HCT116 (cell line): ENCODE measurements around the gene PER2. TPM values are rescaled to one million over a fixed set of nuclear protein-coding genes. Genes with fewer than 3 reads are reported as not detected.
"Not testable (repeated sequence)": the region's sequence is repeated elsewhere in the genome, so short reads cannot be mapped to it uniquely, and the experiment has no call there.

Source experiments
- ATAC-seq: fragments of 200-7000 bp; cut with Tn5 transposase; 2 replicates; pipeline ENCODE4 v1.9.1; 2020; ENCODE audit warnings: mild to moderate bottlenecking, moderate library complexity
- BruUV-seq: library from RNA; stranded (reverse); fragments of 400-500 nt; replicated peaks from 2 replicates; lab custom pipeline; 2021; lab: Mats Ljungman, UMichigan
- CTCF ChIA-PET: fragments of 300-600 bp; sonication (Branson Sonifier 250); formaldehyde crosslinking; loops from one replicate; lab custom pipeline; 2021; ENCODE audit warnings: antibody characterized with exemption; lab: Charles Lee
- POLR2A ChIA-PET: fragments of 300-600, 350-600 bp; sonication (Branson Sonifier 250); formaldehyde crosslinking; loops from one replicate; lab custom pipeline; 2021; ENCODE audit warnings: antibody characterized with exemption; lab: Charles Lee
- RAD21 ChIA-PET, 2 experiments: fragments of 300-600 bp; sonication (Branson Sonifier 250); formaldehyde crosslinking; loops; one replicate each; lab custom pipeline; 2023; ENCODE audit warnings: low total read pairs in 2 of 2; ENCODE audit not compliant: uncharacterized antibody in 2 of 2, unreplicated experiment in 2 of 2, low non-redundant PET in 1 of 2; lab: Charles Lee
- DNase-seq: peaks from one replicate; pipeline ENCODE4 v3.0.0-alpha.2; 2010; ENCODE audit warnings: low read depth, low spot score
- H2AFZ ChIP-seq: fragments of 200-600 bp; shearing (Covaris generic), sonication (generic); 2 replicates; pipeline ENCODE4 v1.6.1; 2017; ENCODE audit warnings: low read depth, mixed run types, mixed read lengths, antibody characterized with exemption, low read length; ENCODE audit not compliant: poor library complexity, severe bottlenecking
- H3K27ac ChIP-seq: 2 replicates; pipeline ENCODE4 v1.5.1; 2012; ENCODE audit warnings: low read depth, low read length
- H3K27me3 ChIP-seq: fragments of 200-600 bp; sonication (generic); 2 replicates; pipeline ENCODE4 v1.6.1; 2016; ENCODE audit warnings: mixed run types, low read length, mixed read lengths; ENCODE audit not compliant: insufficient read depth
- H3K36me3 ChIP-seq, 2 experiments: fragments of 200-500 bp in 1 of 2; fragments of 200-600 bp in 1 of 2; sonication (Bioruptor generic) in 1 of 2; sonication (generic) in 1 of 2; 2 replicates each; pipeline versions ENCODE4 v1.5.1 to v1.6.1; 2014 to 2016; ENCODE audit warnings: low read length in 2 of 2, inconsistent platforms in 1 of 2, mixed read lengths in 1 of 2, mixed run types in 1 of 2; ENCODE audit not compliant: insufficient read depth in 2 of 2, control insufficient read depth in 1 of 2
- H3K4me1 ChIP-seq, 2 experiments: fragments of 200-600 bp in 1 of 2; sonication (generic) in 1 of 2; 2 replicates each; pipeline versions ENCODE4 v1.5.1 to v1.6.1; 2012 to 2017; ENCODE audit warnings: low read length in 2 of 2, inconsistent platforms in 1 of 2, mild to moderate bottlenecking in 1 of 2, mixed read lengths in 1 of 2, mixed run types in 1 of 2, moderate library complexity in 1 of 2; ENCODE audit not compliant: insufficient read depth in 2 of 2, control insufficient read depth in 1 of 2
- H3K4me2 ChIP-seq: fragments of 200-600 bp; sonication (generic); 2 replicates; pipeline ENCODE4 v1.6.1; 2017; ENCODE audit warnings: mixed run types, low read length, mixed read lengths
- H3K4me3 ChIP-seq, 2 experiments: fragments of 200-600 bp in 1 of 2; sonication (generic) in 1 of 2; replicated peaks in 1 of 2; 2 replicates each; pipeline ENCODE4 v1.5.1; 2011 to 2016; ENCODE audit warnings: low read length in 2 of 2, control low read depth in 1 of 2, low read depth in 1 of 2, mild to moderate bottlenecking in 1 of 2, mixed read lengths in 1 of 2, mixed run types in 1 of 2
- H3K79me2 ChIP-seq: fragments of 200-600 bp; sonication (generic); 2 replicates; pipeline ENCODE4 v1.6.1; 2017; ENCODE audit warnings: mild to moderate bottlenecking, mixed run types, low read length, moderate library complexity, mixed read lengths; ENCODE audit not compliant: insufficient read depth
- H3K9ac ChIP-seq: fragments of 200-600 bp; sonication (generic); 2 replicates; pipeline ENCODE4 v1.6.1; 2016; ENCODE audit warnings: low read length, mixed read lengths
- H3K9me2 ChIP-seq: fragments of 200-600 bp; sonication (generic), shearing (Covaris generic); 2 replicates; pipeline ENCODE4 v1.6.1; 2017; ENCODE audit warnings: mixed run types, mild to moderate bottlenecking, moderate library complexity; ENCODE audit not compliant: insufficient read depth
- H3K9me3 ChIP-seq, 2 experiments: fragments of 200-500 bp in 1 of 2; fragments of 200-600 bp in 1 of 2; sonication (Bioruptor generic) in 1 of 2; sonication (generic) in 1 of 2; 2 replicates each; pipeline ENCODE4 v1.6.1; 2014 to 2017; ENCODE audit warnings: low read length in 2 of 2, mixed read lengths in 2 of 2, inconsistent platforms in 1 of 2, low read depth in 1 of 2, mild to moderate bottlenecking in 1 of 2, mixed run types in 1 of 2, moderate library complexity in 1 of 2; ENCODE audit not compliant: control insufficient read depth in 1 of 2, insufficient read depth in 1 of 2
- H4K20me1 ChIP-seq: fragments of 200-600 bp; sonication (generic), shearing (Covaris generic); 2 replicates; pipeline ENCODE4 v1.6.1; 2017; ENCODE audit warnings: mixed run types, mild to moderate bottlenecking, moderate library complexity; ENCODE audit not compliant: insufficient read depth
- CBX3 ChIP-seq: IDR thresholded peaks from 2 replicates; pipeline ENCODE4 v1.6.1; 2012; ENCODE audit warnings: low read depth
- CEBPB ChIP-seq: IDR thresholded peaks from 2 replicates; pipeline ENCODE4 v1.6.1; 2012; ENCODE audit warnings: low read depth
- EGR1 ChIP-seq: IDR thresholded peaks from 2 replicates; pipeline ENCODE4 v1.6.1; 2012; ENCODE audit warnings: low read depth
- ELF1 ChIP-seq: IDR thresholded peaks from 2 replicates; pipeline ENCODE4 v1.6.1; 2012; ENCODE audit warnings: low read depth, borderline replicate concordance
- EZH2phosphoT487 ChIP-seq: fragments of 200-600 bp; IDR thresholded peaks from 2 replicates; pipeline ENCODE4 v1.6.1; 2018; ENCODE audit warnings: antibody characterized with exemption, borderline replicate concordance
- JUND ChIP-seq: IDR thresholded peaks from 2 replicates; pipeline ENCODE4 v1.6.1; 2012
- POLR2A ChIP-seq: IDR thresholded peaks from 2 replicates; pipeline ENCODE4 v1.7.0; 2011; ENCODE audit warnings: borderline replicate concordance; ENCODE audit not compliant: insufficient read depth, insufficient read length; ENCODE audit errors: extremely low read depth
- RAD21 ChIP-seq: IDR thresholded peaks from 2 replicates; pipeline ENCODE4 v1.6.1; 2012; ENCODE audit warnings: low read depth, mild to moderate bottlenecking
- SIN3A ChIP-seq: IDR thresholded peaks from 2 replicates; pipeline ENCODE4 v1.6.1; 2012; ENCODE audit warnings: low read depth
- SP1 ChIP-seq: IDR thresholded peaks from 2 replicates; pipeline ENCODE4 v1.6.1; 2012; ENCODE audit warnings: low read depth
- SRF ChIP-seq: IDR thresholded peaks from 2 replicates; pipeline ENCODE4 v1.6.1; 2012; ENCODE audit warnings: low read depth
- TCF7L2 ChIP-seq: IDR thresholded peaks from 2 replicates; pipeline ENCODE4 v1.7.0; 2011; ENCODE audit warnings: borderline replicate concordance, inconsistent platforms; ENCODE audit not compliant: insufficient read depth, insufficient read length; ENCODE audit errors: extremely low read depth
- YY1 ChIP-seq: IDR thresholded peaks from 2 replicates; pipeline ENCODE4 v1.6.1; 2011; ENCODE audit warnings: low read length, low read depth, moderate library complexity, mild to moderate bottlenecking; ENCODE audit not compliant: insufficient replicate concordance; ENCODE audit errors: extremely low read depth
- ZFX ChIP-seq: fragments of 450-650 bp; IDR thresholded peaks from 2 replicates; pipeline ENCODE4 v1.6.1; 2017
- intact Hi-C: fragments of 100-400 bp; cut with micrococcal nuclease; formaldehyde crosslinking; loops from 2 replicates; pipeline ENCODE4 v1.10.0; 2022
- total RNA-seq: library from RNA; stranded (reverse); gene quantifications from one replicate; pipeline ENCODE4 v1.2.1, GENCODE V29; 2021; ENCODE audit not compliant: unreplicated experiment

Gene PER2
- total RNA-seq, 1 experiment from 2014 or later: 18.7 TPM

DNA sequence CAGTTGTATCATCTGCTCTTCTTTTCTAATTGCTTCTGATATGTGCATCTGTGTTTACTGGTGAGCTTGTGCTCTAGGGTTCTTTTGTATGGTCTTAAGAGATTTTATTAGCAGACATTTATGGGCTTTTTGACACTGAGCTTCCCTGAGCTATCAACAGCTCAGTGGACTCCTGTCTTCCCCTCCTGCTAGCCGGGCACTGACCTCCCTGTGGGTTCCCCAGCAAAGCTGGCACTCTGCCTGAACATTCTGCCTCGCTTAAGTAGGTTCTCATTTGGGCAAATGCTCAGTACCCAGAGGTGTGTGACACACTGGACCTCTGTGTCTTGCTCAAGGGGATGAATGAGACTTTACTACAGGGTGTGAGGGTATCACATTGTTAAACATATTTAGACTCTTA is 47.7 kb upstream of the PER2 start:
- intact Hi-C loops: loop anchor here (10.0 kb wide), 1 partner anchor 81 kb away; no protein-coding TSS in a partner anchor
- Histone ChIP-seq H3K4me3 (no peak overlapping the region), H3K9me2 (no peaks in the 10 kb centered on the region), H3K79me2 (peaks cover 4% of the 10 kb centered on the region; the same call in 1 of the 2 replicates), H3K36me3 (peaks cover 0 to 4% of the 10 kb centered on the region in 2 experiments; a peak in 1 of 4 replicates), H3K4me1 (no peaks in the 10 kb centered on the region), H3K9me3 (no peaks in the 10 kb centered on the region), H3K4me2 (no peak overlapping the region), H3K27ac (no peak overlapping the region), H2AFZ (no peak overlapping the region), H3K27me3 (no peaks in the 10 kb centered on the region), H4K20me1 (no peaks in the 10 kb centered on the region), H3K9ac (no peak overlapping the region)
- BruUV-seq: no TSS peak
- ChIA-PET RAD21 (no interaction called here), CTCF (interaction anchor here (0.9 kb wide), 1 partner anchor 31 kb away, joined by 3 read pairs; no protein-coding TSS in a partner anchor), POLR2A (no interaction called here)
- no peak for DNase-seq
- ATAC-seq: no peak
- TF ChIP-seq SRF: no peak
- TF ChIP-seq EZH2phosphoT487: no peak
- no peak for TF ChIP-seq SIN3A
- no peak for TF ChIP-seq JUND
- no peak for TF ChIP-seq SP1
- no peak for TF ChIP-seq TCF7L2
- TF ChIP-seq EGR1: no peak
- TF ChIP-seq ELF1: no peak
- TF ChIP-seq ZFX: no peak
- no peak for TF ChIP-seq RAD21
- TF ChIP-seq CEBPB: no peak
- TF ChIP-seq YY1: no peak
- TF ChIP-seq CBX3: no peak
- TF ChIP-seq POLR2A: no peak

DNA sequence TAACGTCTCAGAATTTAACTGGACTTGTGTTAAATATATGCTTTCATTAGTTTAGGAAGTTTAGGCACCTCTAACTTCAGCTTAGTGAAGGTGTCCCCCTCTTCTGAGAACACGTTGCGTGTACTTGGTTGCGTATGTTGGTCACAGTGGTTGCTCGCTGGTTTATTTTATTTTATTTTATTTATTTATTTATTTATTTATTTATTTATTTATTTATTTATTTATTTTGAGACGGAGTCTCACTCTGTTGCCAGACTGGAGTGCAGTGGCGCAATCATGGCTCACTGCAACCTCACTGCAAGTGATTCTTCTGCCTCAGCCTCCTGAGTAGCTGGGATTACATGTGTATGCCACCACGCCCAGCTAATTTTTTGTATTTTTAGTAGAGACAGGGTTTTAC is 47.2 kb upstream of the PER2 start:
- H3K79me2 ChIP-seq, H3K4me1 ChIP-seq, H4K20me1 ChIP-seq, H3K27me3 ChIP-seq, RAD21 ChIA-PET, BruUV-seq, H3K9me3 ChIP-seq, H2AFZ ChIP-seq, H3K4me2 ChIP-seq, H3K36me3 ChIP-seq, H3K4me3 ChIP-seq, DNase-seq, H3K9me2 ChIP-seq, H3K27ac ChIP-seq, ATAC-seq, H3K9ac ChIP-seq, POLR2A ChIA-PET: not testable (repeated sequence)
- CTCF ChIA-PET: interaction anchor here (0.9 kb wide), 1 partner anchor 31 kb away, joined by 3 read pairs; no protein-coding TSS in a partner anchor
- intact Hi-C loops: loop anchor here (10.0 kb wide), 1 partner anchor 81 kb away; no protein-coding TSS in a partner anchor
